Skin epidermis (tissue), 12 donors: ENCODE data around the gene ACER3.

Source experiments
- H3K27ac ChIP-seq, 21 experiments: fragments of 200-600 bp; sonication (generic) in 11 of 21; one replicate each; pipeline ENCODE4 v1.5.0; 2020; ENCODE audit warnings: mild to moderate bottlenecking in 3 of 21, inconsistent platforms in 2 of 21, moderate library complexity in 2 of 21
- H3K4me3 ChIP-seq, 7 experiments: fragments of 200-600 bp; sonication (generic) in 2 of 7; one replicate each; pipeline ENCODE4 v1.5.0; 2020; ENCODE audit warnings: inconsistent platforms in 2 of 7, mild to moderate bottlenecking in 2 of 7, moderate library complexity in 1 of 7

ACER3 gene

DNA sequence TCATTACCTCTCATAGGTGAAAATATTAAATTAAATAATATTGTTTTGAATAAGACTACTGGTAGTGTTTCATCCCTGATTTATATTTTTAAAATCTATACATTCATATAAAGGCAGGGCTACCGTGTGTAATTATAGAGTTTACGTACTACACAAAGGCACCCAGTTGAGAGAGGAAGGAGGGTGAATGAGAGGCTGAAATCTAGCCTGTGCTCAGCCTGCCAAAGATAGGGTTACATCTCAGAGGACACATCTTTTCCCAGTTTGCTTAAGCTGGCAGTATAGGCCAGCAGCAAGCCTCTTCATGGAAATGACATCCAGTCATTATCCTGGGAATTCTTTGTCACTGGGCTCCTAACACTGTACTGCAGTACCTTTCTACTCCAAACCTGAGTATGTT lies 166.0 kb downstream of the ACER3 start:
- H3K27ac ChIP-seq = no peak overlapping the region
- H3K4me3 ChIP-seq = no peak overlapping the region

DNA sequence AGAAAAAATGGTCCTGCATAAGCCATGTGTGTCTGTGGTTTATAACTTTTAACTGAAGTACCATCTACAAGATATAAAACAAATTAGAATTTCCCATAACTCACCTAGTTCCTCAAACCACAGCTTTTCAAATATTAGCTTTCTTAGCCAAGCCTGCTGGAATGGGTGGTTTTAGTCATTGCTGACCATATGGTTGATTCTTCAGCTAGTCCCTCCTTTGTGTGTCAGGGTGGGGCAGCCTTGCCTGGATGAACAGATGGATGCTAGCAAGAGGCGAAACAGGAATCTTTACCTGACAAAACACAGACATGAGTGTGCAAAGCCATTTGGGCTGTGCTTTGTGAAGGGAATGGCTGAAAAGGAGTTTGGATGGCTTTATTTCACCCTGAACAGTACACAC lies 166.6 kb downstream of the ACER3 start:
- Histone ChIP-seq H3K27ac (no peak overlapping the region), H3K4me3 (no peak overlapping the region)

DNA sequence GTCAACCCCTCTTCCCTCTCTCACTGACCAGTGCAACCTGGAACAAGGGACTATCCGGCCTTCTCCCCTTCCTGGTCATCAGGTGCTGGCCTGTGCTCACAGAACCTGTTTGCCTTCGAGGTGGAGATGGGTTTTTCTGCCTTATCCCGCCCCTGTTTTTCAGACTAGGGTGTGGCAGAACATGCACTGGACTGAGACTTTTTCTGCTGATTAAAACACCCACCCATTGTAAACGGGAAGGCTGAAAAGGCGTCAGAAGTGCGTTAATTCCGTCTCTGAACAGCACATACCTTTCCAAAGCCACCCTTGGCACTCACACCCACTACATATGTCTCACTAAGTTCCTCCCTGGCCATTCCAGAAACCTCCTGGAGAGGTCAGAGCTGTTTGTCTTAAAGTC lies 169.1 kb downstream of the ACER3 start:
- H3K4me3 ChIP-seq = no peak overlapping the region
- H3K27ac ChIP-seq = no peak overlapping the region

DNA sequence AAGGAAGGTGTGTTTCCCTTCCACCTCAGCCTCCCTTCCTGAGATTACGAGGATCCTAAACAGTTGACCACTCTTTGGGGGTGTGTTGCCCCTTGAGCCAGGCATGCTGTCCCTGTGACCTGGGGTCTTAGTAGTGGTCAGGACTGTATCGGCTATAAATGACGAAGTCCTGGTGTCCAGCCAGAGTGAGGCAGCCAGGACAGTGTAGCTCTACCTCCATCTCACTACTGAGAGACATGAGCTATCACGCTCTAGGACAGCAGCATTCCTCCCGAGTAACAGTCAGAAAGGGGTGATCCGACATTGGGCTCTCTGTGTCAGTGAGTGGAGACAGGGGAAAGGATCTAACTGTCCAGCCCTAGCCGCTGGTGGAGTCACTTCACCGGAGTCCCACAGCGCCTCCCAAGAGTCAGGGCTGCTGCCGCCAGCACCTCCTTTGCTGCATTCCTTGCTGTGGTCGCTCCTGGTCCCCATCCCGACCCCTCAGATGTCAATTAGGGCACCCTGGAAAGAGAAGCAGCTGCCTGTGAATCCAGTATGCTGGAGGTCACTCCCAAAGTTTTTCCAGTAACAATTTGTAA lies 170.2 kb downstream of the ACER3 start:
- H3K27ac ChIP-seq = no peak overlapping the region
- no peak overlapping the region for H3K4me3 ChIP-seq

DNA sequence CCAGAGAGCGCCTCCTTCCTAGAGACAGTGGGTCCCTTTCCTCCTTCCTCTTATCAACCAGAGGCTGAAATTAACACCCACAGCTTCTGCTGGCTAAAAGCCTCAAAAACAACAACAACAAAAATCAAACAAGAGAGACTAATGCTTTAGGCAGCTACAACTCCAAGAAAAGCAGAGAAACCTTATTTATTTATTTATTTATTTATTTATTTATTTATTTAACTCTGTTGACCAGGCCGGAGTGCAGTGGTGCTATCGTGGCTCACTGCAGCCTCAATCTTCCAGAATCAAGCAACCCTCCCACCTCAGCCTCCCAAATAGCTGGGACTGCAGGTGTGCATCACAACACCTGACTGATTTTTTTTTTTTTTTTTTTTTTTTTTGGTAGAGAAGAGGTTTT lies 170.9 kb downstream of the ACER3 start:
- H3K27ac ChIP-seq = no peak overlapping the region
- no peak overlapping the region for H3K4me3 ChIP-seq

DNA sequence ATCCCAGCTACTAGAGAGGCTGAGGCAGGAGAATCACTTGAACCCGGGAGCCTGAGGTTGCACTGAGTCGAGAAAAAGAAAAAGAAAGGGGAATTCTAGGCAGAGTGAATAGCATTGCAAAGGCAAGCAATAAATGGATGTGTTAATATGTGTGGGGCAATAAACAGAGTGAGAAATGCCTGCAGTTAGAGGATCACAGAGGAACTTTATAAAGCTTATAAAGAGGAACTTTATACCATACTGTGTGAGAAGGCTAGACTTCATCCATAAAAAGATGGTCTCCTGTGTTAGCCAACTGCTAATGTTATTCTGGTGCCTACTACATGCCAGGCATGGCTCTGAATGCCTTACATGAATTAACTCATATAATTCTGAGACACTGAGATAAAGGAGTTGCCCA lies 174.3 kb downstream of the ACER3 start:
- H3K4me3 ChIP-seq = no peak overlapping the region
- no peak overlapping the region for H3K27ac ChIP-seq

DNA sequence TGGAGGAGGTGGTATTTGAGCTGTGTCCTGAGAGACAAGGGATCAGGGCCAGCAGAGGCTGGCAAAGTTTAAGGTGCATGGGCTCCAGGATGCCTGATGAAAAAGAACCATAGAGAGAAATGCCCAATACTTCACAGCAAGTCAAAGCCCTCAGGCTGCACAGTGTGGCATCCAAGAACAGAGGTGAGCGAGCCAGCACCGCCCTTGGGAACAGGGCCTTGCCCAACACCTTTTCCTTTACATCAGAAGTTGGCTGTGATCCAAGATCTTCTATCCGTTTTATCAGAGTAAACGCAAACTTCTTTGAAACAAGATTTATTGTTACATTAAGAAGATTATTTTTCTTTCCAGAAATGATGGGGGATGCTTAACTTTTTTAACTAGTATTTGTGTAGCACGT lies 174.9 kb downstream of the ACER3 start:
- H3K27ac ChIP-seq = no peak overlapping the region
- H3K4me3 ChIP-seq = no peak overlapping the region

DNA sequence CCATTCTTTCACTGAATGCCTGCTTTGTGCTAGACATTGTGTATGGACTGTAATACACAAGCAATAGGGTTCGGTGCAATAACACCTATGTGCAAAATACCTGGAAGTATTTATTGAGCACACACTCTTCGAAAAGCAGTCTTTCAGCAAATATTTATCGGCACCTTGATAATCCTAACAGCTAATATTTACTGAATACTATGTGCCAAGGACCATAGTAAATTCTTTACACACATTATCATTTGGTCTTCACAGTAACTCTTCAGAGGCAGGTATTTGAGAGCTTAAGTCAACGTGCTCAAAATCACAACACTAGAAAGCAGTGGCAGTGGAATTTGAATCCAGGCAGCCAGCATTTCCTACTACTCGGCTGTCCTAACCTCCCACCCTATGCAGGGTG lies 175.7 kb downstream of the ACER3 start:
- Histone ChIP-seq H3K27ac (no peak overlapping the region), H3K4me3 (no peak overlapping the region)

DNA sequence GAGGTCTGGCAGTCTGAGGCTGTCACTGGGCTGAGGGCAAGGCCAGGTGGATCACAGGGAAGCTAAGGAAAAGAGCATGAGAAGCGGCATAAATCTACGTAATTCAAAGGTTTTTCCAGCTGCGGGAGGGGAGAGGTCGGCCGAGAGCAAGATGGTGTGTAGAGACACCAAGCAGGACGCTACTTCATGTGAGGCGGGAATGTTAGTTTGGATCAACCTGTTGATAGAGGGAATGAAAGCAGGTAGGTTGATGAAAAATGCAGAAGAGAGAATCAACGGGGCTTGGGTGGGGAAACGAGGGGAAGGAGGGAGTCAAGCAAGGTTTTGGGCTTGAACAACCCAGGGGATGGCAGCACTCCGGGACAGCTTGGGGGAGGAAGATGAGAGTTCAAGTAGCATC lies 176.3 kb downstream of the ACER3 start:
- no peak overlapping the region for H3K27ac ChIP-seq
- no peak overlapping the region for H3K4me3 ChIP-seq

DNA sequence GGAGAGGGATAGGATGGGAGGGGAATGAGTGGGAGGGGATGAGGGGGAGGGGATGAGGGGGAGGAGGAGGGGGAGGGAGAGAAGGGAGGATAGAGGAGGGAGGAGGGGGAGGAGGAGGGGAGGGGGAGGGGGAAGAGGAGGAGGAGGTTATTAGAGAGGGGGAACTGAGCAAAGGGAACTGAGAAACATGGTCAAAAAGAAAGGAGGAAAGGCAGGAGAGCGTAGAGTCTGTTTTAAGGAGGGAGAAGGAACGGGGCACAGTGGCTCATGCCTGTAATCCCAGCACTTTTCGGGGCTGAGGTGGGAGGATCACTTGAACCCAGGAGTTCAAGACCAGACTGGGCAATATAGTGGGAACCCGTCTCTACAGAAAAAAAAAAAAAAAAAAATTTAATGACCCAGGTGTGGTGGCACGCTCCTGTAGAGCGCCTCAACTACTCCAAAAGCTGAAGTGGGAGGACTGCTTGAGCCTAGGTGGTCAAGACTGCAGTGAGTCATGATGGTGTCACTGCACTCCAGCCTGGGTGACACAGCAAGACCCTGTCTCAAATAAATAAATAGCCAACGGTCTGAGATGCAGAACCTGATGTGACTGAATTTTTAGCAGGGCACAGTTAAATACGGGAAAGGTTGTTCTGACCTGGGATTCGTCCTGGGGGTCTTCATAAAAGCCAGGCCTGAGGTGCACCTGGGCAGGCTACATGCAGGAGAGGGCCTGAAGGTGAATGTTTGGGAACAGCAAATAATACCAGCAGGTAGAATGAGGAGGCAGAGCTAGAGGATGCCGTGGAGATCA lies 177.5 kb downstream of the ACER3 start:
- Histone ChIP-seq H3K4me3 (no peak overlapping the region), H3K27ac (no peak overlapping the region)

DNA sequence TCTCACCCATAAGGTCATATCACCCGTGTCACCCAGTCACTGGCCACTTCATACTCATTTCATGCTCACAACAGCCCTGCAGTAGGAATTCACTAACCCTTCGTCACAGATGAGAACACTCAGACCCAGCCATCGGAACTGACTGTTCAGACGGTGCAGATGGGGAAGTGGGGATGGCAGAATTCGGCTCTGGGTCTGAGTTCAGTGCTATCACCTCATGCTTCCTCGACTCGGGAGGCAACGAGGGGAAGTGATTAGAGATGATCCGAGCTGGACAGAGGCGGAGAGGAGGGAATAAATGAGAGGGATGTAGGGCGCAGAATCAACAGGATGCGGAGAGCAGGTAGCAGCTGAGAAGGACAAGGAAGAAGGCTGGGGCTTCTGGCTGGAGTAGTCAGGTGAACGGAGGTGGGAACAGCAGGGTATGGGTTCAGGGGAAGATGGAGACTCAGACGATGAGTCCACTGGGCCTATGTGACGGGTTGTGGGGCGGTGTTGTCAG lies 178.2 kb downstream of the ACER3 start:
- Histone ChIP-seq H3K4me3 (no peak overlapping the region), H3K27ac (no peak overlapping the region)

DNA sequence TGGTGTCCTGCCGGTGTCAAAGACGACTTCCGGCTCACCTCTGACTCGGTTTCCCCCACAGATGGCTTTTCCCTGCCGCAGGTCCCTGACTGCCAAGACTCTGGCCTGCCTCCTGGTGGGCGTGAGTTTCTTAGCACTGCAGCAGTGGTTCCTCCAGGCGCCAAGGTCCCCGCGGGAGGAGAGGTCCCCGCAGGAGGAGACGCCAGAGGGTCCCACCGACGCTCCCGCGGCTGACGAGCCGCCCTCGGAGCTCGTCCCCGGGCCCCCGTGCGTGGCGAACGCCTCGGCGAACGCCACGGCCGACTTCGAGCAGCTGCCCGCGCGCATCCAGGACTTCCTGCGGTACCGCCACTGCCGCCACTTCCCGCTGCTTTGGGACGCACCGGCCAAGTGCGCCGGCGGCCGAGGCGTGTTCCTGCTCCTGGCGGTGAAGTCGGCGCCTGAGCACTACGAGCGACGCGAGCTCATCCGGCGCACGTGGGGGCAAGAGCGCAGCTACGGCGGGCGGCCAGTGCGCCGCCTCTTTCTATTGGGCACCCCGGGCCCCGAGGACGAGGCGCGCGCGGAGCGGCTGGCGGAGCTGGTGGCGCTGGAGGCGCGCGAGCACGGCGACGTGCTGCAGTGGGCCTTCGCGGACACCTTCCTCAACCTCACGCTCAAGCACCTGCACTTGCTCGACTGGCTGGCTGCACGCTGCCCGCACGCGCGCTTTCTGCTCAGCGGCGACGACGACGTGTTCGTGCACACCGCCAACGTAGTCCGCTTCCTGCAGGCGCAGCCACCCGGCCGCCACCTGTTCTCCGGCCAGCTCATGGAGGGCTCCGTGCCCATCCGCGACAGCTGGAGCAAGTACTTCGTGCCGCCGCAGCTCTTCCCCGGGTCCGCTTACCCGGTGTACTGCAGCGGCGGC lies 179.0 kb downstream of the ACER3 start:
- Histone ChIP-seq H3K4me3 (peak overlapping the region in 6 of 7 experiments; percentile 6 to 37 (median 23)), H3K27ac (no peak overlapping the region)

DNA sequence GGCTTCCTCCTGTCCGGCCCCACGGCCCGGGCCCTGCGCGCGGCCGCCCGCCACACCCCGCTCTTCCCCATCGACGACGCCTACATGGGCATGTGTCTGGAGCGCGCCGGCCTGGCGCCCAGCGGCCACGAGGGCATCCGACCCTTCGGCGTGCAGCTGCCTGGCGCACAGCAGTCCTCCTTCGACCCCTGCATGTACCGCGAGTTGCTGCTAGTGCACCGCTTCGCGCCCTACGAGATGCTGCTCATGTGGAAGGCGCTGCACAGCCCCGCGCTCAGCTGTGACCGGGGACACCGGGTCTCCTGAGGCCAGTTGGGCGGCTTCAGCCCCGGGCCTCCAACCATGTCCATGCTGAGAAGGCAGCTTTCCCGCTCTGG lies 179.7 kb downstream of the ACER3 start:
- Histone ChIP-seq H3K27ac (no peak overlapping the region), H3K4me3 (no peak overlapping the region)

DNA sequence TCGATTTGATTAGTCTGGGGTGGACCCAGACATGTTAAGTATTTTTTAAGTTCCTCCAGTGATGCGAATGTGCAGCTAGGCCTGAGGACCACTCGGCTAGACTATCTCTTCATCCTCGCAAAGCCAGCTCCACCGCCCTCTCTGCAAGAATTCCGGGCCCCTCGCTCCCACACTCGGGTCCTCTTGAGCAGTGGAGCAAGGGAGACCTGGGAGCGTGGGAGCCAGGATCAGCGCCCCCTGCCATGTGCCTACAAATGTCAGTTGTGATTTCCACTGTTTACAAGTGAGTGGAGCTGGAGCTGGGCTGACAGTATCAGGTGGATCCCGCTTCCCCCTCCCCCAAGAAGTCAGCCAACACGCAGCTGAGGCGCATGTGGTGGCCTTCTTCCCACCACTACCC lies 180.2 kb downstream of the ACER3 start:
- no peak overlapping the region for H3K4me3 ChIP-seq
- H3K27ac ChIP-seq = no peak overlapping the region

DNA sequence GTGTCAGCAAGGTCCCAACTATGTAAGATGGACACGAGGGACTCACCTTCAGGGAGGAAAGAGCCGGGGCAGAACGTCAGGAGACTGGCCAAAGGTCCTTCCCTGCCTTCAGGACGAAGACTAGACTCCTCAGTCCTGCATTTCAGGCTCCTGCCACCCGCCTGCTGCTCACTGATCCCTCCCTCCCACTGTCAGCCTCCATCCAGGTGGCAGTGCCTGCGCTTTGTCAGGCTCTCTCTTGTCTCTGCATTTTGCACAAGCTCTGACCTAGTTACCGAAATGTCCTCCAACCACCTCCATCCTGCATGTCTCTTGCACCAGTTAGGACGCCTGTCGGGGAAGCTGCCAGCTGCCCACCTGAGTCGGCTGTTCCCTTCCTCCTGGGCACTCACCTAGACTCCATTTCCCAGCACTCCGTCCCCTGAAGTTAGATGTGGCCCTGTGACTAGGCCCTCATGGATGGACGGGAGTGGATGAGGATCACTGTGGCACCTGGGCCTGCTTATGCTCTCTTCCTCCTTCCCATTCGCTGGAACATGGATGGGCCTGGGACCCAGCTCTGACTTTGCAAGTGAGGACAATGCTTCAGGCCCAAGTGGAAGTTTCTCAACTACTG lies 181.5 kb downstream of the ACER3 start:
- H3K4me3 ChIP-seq = no peak overlapping the region
- H3K27ac ChIP-seq = no peak overlapping the region

DNA sequence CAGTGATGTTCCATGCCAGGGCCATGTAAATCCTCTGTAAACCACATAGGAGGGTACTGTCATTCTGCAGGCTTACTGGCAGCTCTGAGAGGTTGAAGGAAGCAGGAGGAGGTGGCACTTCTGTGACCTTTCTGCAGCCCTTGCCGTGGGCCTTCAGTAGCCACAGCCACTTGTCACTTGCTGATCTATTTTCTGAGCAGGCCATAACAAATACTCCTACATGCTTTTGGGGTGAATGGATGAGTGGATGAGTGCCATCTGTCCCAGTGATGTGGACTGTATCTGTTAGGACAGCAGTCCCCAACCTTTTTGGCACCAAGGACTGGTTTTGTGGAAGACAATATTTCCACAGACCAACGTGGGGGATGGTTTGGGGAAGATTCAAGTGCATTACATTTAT lies 183.6 kb downstream of the ACER3 start:
- Histone ChIP-seq H3K27ac (no peak overlapping the region), H3K4me3 (no peak overlapping the region)

DNA sequence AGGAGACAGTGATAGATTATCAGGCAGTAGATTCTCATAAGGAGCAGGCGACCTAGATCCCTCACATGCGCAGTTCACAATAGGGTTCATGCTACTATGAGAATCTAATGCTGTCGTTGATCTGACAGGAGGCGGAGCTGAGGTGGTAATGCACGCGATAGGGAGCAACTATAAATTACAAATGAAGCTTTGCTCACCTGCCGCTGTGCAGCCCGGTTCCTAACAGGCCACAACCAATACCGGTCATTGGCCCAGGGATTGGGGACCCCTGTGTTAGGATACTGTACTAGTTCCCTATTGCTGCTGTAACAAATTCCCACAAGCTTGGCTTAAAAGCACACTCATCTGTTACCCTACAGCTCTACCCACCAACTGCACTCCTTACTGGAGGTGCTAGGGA lies 184.2 kb downstream of the ACER3 start:
- Histone ChIP-seq H3K4me3 (no peak overlapping the region), H3K27ac (no peak overlapping the region)

DNA sequence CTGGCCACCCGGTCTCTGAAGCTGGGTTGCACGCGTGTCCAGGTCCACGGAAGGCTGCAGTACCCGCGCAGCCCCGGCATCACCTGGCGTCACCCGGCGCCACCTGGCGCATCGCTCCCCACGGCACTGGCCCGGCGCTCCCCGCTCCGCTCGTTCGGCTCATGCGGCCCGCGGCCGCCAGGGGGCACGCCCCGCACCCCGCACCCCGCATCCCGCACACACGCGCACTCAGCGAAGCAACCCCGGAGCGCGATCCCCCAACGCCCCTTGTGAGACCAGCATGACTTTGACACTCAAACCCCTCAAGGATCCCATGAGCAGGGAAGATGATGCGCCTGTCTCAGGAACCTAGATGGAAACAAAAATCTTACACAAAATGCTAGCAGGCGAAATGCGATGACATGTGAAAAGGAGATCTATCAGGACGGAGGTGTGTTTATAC lies 185.4 kb downstream of the ACER3 start:
- H3K4me3 ChIP-seq = no peak overlapping the region
- H3K27ac ChIP-seq = no peak overlapping the region

DNA sequence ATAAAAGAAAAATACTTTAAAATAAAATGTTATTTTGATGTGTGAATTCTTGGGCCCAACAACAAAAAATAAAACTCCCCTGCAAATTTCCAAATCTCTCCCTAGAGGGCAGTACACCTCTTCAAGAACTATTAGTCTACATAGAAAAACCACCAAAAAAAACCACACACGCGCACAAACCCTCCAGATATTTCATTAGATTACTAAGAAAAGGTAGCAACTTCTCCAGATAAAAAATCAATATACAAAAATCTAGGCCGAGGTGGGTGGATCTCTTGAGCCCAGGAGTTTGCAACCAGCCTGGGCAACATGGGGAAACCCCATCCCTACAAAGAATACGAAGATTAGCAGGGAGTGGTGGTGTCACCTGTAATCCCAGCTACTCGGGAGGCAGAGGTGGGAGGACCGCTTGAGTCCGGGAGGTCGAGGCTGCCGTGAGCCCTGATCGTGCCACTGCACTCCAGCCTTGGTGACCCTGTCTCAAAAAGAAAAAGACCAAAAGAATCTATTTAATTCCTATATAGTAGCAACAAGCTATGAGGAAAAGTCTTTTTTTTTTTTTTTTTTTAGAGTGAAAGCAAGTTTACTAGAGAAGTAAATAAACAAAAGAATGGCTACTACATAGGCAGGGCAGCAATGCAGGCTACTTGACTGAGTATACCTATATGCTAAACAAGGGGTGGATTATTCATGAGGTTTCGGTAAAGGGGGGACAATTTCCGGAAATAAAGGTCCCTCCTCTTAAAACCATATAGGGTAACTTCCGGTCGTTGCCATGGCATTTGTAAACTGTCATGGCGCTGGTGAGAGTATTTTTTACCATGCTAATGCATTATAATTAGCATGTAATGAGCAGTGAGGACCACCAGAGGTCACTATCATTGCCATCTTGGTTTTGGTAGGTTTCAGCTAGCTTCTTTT lies 186.5 kb downstream of the ACER3 start:
- peak overlapping the region in 2 of 21 experiments; percentile 4 to 51 for H3K27ac ChIP-seq

More for the DNA sequence above, 186.5 kb downstream of the ACER3 start:
- peak overlapping the region; percentile 4 to 35 (median 19) for H3K4me3 ChIP-seq
